IPS DF 19.7 (cell line): ENCODE data around the gene CNKSR1.
"Not testable (repeated sequence)": the region's sequence is repeated elsewhere in the genome, so short reads cannot be mapped to it uniquely, and the experiment has no call there.

Experiments used
- DNase-seq: peaks from one replicate; pipeline ENCODE4 v3.0.0-alpha.2; 2013; ENCODE audit warnings: low read depth, low spot score

Gene CNKSR1

GRCh38 chr1:26225033-26225831 is 47.9 kb downstream of the CNKSR1 start:
- peak; percentile 77 for DNase-seq

- DNase-seq, result not testable (repeated sequence)
These were observed 53.4 kb downstream of the CNKSR1 start for GRCh38 chr1:26230682-26231081.

- peak; percentile 90 for DNase-seq
These were observed 56.8 kb downstream of the CNKSR1 start, which contains the start of gene CEP85 for GRCh38 chr1:26233903-26234643. Gene CEP85 (plus strand): TSS chr1:26234200. CDS start chr1:26239784, 5,584 bp downstream.

GRCh38 chr1:26234644-26235370 is 57.5 kb downstream of the CNKSR1 start:
- DNase-seq, result no peak

- DNase-seq, result no peak
These were observed 60.1 kb downstream of the CNKSR1 start for GRCh38 chr1:26237230-26237966.
